NCI-H2029 treated with DMSO at 0.1 percent for 48 hours (cell line): ENCODE data around the gene DLG3.
"Not testable (repeated sequence)": the region's sequence is repeated elsewhere in the genome, so short reads cannot be mapped to it uniquely, and the experiment has no call there.

Experiments
- DNase-seq: peaks from one replicate; lab custom pipeline; 2025; lab: John Stamatoyannopoulos, UW

The DLG3 gene

DNA sequence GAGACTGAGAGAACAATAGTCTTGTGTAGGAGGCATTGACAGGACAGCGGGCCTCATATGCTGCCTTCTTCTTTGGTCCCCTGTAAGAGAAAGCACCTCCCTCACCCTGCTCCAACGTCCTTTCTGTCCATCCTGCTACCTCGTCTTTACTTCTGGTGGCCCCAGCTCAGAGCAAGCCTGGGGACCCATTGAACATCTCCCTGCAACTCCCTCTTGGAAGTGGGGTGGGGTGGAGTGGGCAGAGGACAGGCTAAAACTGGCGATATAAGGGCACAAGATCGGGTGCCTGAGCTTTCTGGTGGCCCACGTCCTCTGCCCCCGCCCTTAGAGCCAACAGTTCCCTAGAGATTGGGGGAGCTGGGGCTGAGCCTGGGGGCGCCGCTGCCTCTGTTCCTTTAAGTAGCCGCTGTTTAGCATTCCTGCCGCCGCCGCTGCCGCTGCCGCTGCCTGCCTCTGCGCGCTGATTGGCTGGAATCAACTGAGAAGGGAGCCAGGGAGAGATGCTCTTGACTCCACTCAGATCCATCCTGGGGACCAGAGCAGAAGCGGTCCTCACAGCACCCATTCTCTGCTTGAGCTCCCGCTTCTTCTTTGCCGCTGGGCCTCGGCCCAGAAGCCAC lies at the start of gene DLG3:
Gene DLG3 (plus strand): TSS at position 510 of the 620 bp plus-strand sequence. CDS start 367 bp downstream, outside the sequence.
- DNase-seq = no peak

DNA sequence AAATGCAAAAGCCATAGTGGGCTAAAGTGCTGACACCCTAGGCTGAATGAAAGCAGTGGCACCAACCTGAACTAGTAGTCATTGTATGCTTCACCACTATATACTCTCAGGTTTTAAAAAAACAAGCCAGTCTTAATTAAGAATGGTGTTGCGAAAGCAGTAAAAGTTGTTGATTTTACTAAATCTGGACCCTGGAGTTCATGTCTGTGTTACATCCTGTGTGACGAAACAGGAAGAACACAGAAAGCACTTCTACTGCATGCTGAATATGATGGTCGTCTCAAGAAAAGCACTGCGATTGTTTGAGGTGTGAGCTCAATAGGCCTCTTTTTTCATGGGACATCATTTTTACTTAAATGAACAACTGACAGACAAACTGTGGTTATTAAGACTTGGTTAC lies 45.7 kb upstream of the DLG3 start:
- no peak for DNase-seq

DNA sequence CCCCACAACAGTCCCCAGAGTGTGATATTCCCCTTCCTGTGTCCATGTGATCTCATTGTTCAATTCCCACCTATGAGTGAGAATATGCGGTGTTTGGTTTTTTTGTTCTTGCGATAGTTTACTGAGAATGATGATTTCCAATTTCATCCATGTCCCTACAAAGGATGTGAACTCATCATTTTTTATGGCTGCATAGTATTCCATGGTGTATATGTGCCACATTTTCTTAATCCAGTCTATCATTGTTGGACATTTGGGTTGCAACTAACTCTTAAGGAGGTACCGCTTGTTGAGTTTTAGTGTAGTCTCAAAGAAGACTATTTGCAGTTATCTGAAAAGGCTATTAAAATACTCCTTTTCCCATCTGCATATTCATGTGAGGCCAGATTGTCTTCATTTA lies 44.5 kb upstream of the DLG3 start:
- DNase-seq = not testable (repeated sequence)

DNA sequence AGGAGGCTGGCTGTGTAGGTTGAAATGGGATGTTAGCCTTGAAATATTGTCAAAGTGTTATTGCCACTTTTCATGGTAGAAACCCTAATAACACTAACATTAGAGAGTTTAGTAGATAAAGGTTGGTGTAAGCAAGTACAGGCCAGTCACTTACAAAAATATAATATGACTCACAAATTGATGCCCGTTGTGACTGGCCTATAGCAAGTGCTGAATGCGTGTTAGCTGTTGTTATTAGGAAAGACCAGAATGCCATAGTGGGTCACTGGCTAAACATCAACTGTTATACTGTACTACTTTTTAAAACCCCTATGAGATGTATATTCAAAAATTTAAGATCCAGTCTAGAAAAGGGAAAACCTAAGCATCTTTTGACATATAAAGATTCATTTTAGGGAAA lies 41.9 kb upstream of the DLG3 start:
- DNase-seq = no peak

DNA sequence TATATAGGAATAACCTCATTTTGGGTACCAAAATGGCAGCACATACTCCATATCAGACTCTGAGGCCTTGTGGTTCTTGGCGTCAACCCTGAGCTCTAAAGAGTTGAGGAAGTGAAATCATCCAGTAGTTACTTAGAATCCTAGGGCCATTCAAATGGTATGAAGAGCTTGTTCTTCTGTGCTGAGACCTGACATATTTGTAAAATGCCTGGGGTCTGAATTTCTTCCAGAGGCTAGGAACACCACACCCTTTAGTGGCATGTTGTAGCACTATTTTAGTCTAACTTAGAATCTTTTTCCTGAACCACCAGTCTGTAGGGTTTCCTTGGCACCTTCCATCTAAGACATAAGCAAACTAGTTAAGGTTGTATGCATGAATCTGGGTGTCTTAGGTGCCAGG lies 39.6 kb upstream of the DLG3 start:
- no peak for DNase-seq

DNA sequence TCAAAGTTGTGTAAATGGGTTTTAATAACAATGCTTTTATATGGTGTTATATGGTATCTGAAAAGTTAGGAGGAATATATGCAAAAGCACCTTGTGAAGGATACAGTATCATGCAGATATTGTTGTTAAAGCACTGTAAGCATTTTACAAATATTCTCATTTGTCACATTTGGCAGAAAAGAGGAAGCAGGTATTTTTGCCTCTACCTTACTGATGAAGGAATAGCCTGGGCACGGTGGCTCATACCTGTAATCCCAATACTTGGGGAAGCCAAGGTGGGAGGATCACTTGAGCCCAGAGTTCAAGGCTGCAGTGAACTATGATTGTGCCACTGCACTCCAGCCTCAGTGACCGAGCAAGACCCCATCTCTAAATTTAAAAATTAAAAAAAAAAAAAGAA lies 33.7 kb upstream of the DLG3 start:
- DNase-seq = no peak

DNA sequence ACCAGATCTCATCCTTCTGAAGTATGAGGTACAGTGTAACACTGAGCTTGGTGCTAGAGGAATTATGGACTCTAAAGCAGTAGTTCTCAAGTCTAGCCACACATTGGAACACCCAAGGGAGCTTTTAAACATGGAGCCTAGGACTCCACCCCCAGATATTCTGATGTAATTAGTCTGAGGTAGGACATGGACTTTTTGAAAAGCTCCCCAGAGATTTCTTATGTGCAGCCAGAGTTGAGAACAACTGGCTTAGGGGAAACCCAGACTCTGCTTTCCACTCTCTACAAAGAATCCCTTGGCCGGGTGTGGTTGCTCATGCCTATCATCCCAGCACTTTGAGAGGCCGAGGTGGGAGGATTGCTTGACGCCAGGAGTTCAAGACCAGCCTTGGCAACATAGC lies 33.2 kb upstream of the DLG3 start:
- DNase-seq = no peak

DNA sequence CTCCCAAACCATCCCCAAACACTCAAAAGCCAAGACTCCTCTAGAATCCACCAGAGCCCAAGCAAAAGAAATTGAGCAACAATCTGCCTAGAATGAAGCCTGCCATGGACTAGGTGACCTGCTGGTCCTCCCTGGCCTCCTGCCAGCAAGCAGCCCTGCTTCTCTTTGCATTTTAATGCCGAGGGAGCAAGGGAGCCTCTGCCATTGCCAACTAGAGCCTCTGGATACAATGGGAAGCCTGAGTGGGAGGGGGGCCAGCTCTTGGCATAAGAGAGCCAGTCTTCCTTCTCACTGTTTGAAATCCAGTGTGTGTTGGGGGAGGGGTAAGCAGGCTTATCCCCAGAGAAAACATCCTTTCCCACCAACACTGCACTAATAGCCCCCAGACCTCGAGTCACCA lies 23.0 kb upstream of the DLG3 start:
- no peak for DNase-seq

DNA sequence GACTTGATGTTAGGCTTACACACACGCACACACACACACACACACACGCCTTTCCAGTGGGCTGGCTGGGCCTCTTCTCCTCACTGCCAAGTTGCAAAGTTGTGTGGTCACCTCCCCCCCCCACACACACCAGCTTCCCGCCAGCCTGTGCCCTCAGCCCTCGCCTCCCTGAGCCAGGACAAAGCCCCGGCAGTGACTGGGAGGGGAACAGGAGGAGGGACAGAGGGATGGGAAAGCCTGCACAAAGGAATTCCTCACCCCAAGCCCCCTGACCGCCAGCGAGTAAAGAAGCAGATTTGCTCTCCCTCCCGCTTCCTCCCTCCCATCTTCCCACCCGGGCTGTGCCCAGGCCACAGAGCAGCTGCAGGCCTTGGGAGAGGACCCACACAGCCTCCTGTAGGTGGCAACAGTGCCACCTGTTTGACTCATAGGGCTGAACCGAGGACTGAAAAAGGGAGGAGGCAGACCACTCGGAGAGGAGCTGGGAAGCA lies 21.7 kb upstream of the DLG3 start, which contains the start of gene GDPD2:
Gene GDPD2 (plus strand): TSS at position 464 of the 491 bp plus-strand sequence. CDS start 1,671 bp downstream, outside the sequence.
- no peak for DNase-seq

DNA sequence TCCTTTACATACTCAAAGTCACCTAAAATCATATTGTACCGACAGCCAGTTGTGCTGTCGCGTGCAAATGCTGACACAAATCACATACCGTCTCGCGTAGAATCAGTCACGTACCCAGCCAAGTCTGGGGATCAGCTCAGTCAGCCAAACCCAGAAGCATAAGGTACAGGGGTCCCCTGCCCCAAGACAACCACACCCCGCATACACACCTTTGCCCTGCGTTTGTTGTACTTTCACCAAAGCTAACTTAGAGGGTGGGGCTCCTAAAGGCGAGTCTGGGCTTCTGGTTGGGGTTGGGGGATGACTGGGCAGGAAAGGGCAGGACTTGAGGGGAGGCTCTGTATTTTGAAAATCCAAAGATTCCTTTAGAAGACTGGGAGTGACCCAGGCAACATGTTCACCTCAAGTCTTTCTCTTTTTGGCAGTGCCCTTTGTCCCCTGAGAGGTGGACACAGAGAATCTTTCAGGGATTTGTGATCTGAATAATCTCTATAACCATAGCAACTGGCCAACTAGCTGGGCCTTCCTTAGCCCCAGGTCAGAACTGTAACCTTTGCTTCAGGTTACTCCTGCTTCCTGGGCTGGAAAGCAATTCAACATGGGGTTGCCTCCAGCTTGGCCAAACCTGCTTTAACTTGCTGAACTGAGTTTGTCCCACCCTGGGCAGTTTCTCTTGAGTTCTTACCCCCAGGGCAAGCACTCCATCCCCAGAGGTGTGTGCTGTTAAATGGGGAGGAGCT lies 20.5 kb upstream of the DLG3 start:
- no peak for DNase-seq

DNA sequence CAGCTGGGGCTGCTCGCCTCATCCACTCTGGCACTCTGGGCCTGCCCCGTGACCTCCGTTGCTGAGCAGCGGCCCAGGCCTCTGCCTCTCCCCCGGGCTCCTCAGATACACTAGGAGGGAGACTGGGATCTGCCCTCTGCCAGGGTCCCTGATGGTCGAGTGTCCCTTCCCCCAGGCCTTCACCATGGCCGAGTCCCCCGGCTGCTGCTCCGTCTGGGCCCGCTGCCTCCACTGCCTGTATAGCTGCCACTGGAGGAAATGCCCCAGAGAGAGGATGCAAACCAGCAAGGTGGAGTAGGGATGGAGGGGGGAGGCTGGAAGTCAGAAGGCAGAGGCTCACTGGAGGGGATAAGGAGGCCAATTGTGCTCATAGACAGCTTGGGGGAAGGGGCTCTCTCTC lies 19.8 kb upstream of the DLG3 start:
- no peak for DNase-seq

DNA sequence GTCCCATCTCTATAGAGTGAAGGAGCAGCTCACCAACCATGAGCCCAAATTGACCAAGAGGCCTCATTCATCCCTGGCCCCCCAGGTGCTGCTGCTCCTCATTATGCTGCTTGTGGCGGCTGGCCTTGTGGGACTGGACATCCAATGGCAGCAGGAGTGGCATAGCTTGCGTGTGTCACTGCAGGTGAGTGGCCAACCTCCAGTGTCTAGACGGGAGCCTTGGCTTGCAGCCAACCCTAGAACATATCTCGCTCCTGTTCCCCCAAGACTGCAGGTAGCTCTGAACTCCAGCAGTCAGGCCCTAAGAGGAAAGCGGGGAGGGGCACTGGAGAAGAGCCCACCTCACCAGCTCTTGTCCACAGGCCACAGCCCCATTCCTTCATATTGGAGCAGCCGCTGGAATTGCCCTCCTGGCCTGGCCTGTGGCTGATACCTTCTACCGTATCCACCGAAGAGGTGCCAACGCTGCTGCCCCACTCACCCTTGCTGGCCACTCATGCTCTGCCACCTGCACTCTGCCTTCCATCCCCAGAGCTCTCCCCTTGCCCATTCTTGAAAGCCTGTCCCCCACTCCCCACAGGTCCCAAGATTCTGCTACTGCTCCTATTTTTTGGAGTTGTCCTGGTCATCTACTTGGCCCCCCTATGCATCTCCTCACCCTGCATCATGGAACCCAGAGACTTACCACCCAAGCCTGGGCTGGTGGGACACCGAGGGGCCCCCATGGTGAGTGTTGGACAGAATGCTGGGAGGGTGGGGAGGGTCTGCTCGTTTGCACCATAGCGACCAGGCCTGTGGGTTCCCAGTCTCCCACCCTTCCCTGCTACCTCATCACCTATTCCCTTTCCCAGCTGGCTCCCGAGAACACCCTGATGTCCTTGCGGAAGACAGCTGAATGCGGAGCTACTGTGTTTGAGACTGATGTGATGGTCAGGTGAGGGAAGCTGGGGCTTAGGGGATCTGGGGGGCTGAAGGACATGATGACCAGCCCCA lies 18.1 kb upstream of the DLG3 start:
- no peak for DNase-seq

DNA sequence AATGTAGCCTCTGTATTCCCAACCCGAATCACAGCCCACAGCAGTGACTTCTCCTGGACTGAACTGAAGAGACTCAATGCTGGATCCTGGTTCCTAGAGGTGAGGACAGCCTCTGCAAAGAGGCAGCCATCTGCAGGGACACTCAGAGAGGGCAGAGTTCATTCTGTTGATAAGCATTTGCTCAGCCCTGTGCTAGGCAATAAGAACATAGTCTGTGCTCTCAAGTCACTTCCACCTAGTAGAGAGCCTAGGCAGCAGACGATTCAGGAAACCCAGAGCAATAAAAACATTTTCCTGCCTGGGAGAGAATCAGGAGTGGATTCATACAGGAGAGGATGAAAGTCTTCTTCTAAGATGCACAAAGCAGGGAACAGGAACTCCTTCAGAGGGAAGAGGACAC lies 17.3 kb upstream of the DLG3 start:
- no peak for DNase-seq

DNA sequence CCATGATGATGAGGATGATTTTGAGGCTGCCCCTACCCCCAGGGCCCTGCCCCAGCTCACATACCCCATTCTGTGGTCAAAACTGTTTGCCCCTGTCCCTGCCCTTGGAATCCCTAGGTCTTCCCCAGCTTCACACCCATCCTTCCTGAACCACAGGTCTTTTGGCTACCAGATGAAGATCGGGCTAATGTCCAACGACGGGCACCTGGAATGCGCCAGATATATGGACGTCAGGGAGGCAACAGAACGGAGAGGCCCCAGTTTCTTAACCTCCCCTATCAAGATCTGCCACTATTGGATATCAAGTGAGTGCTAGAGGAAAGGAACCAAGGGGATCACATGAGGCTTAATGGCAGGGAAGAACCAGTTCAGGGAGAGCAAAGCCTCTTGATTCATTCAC lies 14.9 kb upstream of the DLG3 start:
- no peak for DNase-seq

DNA sequence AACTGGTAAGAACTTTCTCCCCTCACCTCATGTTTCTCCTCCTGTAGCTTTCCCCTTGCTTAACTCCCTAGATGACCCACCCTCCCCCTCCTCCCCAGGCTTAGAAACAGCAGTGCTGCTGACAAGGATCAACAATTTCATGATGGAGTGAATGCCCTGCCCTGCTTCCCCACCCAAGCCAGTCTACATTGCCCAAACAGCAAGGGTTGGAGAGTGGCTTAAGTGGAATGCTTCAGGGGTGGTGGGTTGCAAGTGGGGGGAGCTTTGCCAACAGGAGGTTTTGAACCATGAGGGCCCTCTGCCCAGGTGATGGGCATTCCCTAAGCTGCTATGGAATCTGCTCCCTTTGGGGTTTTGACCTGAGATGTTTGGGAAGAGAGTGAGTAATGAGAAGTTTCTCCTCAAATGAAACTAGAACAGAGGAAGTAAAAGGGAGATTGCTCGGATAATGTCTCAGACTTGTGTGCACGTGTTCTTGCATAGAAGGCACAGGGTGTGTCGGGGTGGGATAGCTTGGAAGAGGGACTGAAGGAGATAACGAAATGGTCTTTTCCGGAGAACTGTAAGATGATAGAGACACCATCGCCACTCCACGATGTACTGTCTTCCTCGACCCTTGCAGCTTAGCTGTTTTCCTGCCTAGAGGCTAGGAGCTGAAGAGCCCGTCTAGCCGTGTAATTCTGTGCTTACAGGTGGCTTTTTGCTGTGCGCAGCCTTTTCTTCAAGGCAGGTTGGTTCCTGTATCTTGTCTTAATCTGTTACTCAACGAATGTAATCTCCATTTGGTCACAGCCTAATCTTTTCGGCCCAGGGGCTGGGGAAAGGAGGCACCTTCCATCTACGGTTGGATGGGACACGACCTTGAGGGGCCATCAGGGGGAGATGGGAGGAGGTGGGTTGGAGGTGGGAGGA lies 11.4 kb upstream of the DLG3 start:
- DNase-seq = no peak

DNA sequence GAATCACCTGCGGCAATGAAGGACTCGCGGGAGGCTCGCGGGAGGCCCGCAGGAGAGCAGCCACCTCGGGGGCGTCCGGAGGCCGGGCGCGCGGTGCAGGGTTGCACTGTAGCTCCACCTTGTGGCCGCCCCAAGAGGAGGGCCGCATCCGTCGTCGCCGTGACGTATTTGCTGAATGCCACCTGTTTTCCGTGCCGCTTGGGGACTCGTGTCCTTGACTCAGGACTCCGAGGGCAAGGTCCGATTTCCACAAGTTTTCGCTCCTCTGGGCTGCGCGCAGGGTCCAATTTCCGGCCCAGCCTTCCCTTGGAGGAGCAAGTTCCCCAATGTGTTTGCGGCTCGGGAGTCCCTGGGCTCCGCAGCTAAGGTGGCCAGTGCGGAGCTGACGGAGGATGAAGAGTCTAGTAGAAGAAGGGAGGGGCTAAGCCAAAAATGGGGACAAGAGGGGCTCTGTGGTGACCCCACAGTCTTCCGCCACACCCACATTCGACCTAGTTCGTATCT lies 10.7 kb upstream of the DLG3 start:
- no peak for DNase-seq

DNA sequence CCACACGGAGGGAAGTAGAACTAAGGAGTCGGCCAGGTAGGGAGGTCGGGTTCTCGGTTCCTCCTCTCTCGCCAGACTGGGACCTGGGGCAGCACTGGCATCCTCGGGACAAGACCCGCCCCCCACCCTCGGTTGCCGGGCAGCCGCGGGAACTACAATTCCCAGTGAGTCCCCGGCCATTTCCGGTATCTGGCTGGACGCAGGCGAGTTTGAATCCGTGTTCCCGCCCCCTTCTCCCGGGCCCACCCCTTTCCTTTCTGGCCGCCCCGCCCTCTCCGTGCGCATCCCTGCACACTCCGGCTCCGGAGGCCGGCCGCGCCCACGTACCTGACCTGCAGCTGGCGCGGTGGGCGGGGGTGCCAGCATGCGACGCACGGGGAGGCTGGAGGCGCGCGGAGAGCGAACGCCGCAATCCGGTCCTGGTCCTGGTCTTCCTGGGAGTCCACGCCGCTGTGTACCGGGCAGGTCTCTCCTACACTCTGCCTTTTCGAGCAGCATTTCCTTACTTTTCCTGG lies 10.2 kb upstream of the DLG3 start:
- peak; percentile 32 for DNase-seq

DNA sequence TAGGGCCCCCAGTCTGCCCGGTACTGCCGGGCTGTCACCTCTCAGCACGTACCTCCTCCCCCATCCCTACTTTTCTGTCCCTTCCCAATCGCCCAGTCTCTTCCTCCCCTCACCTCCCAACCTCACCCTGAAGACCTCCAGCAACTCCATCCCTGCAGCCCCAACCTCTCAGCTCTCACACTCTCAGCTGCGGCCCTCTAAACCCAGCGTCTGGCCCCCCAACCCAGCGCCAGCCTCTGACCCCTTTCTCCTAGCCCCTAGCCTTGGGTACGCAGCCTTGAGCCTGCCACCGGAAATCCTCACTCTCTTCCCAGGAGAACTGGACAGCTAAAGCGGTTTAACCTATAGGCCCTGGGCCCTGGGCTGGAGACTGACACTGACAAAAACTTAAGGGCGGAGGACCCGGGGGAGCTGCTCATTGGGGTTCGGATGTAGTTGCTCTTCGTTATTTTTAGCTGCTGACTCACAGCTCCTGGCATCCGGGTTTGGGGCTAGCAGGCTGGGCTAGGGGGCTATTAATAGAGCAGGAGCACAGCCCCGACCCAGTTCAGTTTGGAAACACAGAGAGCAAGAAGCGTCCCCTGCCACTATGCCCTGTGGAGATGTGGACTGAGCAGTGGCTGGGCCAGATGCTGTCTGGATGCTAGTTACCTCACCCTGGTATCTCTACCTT lies 9.6 kb upstream of the DLG3 start:
- DNase-seq = no peak

DNA sequence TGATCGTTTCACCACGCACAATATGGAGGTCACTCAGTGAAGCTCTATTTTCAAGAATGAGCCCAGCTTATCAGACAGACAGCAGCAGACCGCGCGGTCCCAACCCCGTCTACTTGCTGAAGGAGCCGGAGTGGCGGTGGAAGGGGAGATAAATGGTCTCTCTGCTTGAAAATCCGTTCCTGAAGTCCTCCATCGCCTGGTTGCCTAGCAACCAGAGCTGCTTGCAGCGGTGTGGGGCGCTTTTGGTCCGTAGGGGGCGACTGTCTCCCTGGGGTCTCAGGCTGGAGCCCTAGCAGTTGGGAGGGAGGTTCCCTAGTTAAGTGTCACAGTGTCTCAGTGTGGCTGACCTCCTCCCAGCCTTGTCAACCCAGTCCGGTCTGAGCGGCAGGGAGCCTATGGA lies 8.3 kb upstream of the DLG3 start:
- DNase-seq = no peak

DNA sequence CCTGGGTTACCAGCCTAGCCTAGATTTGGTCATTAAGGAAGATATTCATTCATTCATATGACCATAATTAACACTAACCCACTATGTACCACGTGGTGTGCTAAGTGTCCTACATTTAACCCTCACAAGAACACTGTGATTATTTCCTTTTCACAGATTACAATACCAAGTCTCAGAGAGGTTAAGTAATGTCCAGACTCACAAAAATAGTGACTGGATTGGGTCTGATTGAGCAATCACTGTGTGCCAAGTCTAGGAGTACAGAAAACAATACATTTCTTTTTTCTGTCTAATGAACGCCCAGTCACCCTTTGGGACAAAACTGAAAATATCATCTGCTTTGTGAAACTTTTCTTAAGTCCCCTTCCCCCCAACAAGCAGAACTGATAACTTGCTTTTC lies 7.6 kb upstream of the DLG3 start:
- no peak for DNase-seq
